ENCODE measurements around the gene TMCO4.

The TMCO4 gene

GRCh38 chr1:19738076-19738475 is 61.6 kb downstream of the TMCO4 start:
- ChIA-PET POLR2A (ENCODE audit: low non-redundant PET) (no interaction called here), CTCF (interaction anchor here (1.5 kb wide), 1 partner anchor 10 kb away, joined by 4 read pairs; no protein-coding TSS in a partner anchor)
- DNase-seq (ENCODE audit: low spot score), result no peak
- H3K27ac ChIP-seq, result no peak overlapping the region
- TF ChIP-seq CTCF (conservative IDR thresholded peaks at IDR 0.05; ENCODE audit: low read depth), result no peak

- H3K27ac ChIP-seq, result no peak overlapping the region
- POLR2A ChIA-PET (ENCODE audit: low non-redundant PET), result no interaction called here
- CTCF ChIA-PET, result interaction anchor here (0.6 kb wide), 1 partner anchor 505 kb away, joined by 4 read pairs; no protein-coding TSS in a partner anchor
- no peak for TF ChIP-seq CTCF (conservative IDR thresholded peaks at IDR 0.05; ENCODE audit: low read depth)
- peak; percentile 72 for DNase-seq (ENCODE audit: low spot score)
Observed at GRCh38 chr1:19737104-19737825, 62.5 kb downstream of the TMCO4 start.

GRCh38 chr1:19735440-19736127 is 64.1 kb downstream of the TMCO4 start:
- no peak overlapping the region for H3K27ac ChIP-seq
- CTCF ChIA-PET, result interaction anchor here (0.7 kb wide), 1 partner anchor 423 kb away, joined by 3 read pairs; no protein-coding TSS in a partner anchor
- no peak for TF ChIP-seq CTCF (conservative IDR thresholded peaks at IDR 0.05; ENCODE audit: low read depth)

GRCh38 chr1:19734472-19734999 is 65.2 kb downstream of the TMCO4 start:
- TF ChIP-seq CTCF (conservative IDR thresholded peaks at IDR 0.05; ENCODE audit: low read depth), result no peak
- POLR2A ChIA-PET (ENCODE audit: low non-redundant PET), result no interaction called here
- CTCF ChIA-PET, result no interaction called here
- H3K27ac ChIP-seq, result no peak overlapping the region
- DNase-seq (ENCODE audit: low spot score), result no peak

More at GRCh38 chr1:19735440-19736127, 64.1 kb downstream of the TMCO4 start:
- peak; percentile 14 for DNase-seq (ENCODE audit: low spot score)
- POLR2A ChIA-PET (ENCODE audit: low non-redundant PET), result interaction anchor here (0.6 kb wide), 1 partner anchor 147 kb away, joined by 3 read pairs; no protein-coding TSS in a partner anchor

GRCh38 chr1:19734056-19734455 is 65.7 kb downstream of the TMCO4 start:
- POLR2A ChIA-PET (ENCODE audit: low non-redundant PET), result no interaction called here
- no peak for TF ChIP-seq CTCF (conservative IDR thresholded peaks at IDR 0.05; ENCODE audit: low read depth)
- CTCF ChIA-PET, result no interaction called here
- DNase-seq (ENCODE audit: low spot score), result no peak
- no peak overlapping the region for H3K27ac ChIP-seq

- no peak for TF ChIP-seq CTCF (conservative IDR thresholded peaks at IDR 0.05; ENCODE audit: low read depth)
- DNase-seq (ENCODE audit: low spot score), result no peak
- POLR2A ChIA-PET (ENCODE audit: low non-redundant PET), result no interaction called here
- H3K27ac ChIP-seq, result no peak overlapping the region
- CTCF ChIA-PET, result interaction anchor here (0.7 to 1.0 kb wide), 2 partner anchors 18 to 124 kb away, joined by 3 read pairs; no protein-coding TSS in a partner anchor
Observed at GRCh38 chr1:19733615-19734014, 66.1 kb downstream of the TMCO4 start.
